HepG2 (cell line): ENCODE results near the gene DYTN. TPM values are rescaled to one million over a fixed set of nuclear protein-coding genes. Genes with fewer than 3 reads are reported as not detected.

ENCODE experiments used
- ATAC-seq: fragments of 200-7000 bp; cut with Tn5 transposase; 3 replicates; pipeline ENCODE4 v1.9.1; 2020; ENCODE audit warnings: mild to moderate bottlenecking, moderate library complexity
- BruUV-seq: library from RNA; stranded (reverse); fragments of 400-500 nt; replicated peaks from 2 replicates; lab custom pipeline; 2021; lab: Mats Ljungman, UMichigan
- CTCF ChIA-PET: fragments of 300-600 bp; formaldehyde crosslinking; extraction: SDS; loops from one replicate; lab custom pipeline; 2021; ENCODE audit warnings: low total read pairs, inconsistent platforms, low intra/inter-chr PET ratio; lab: Yijun Ruan, JAX
- POLR2A ChIA-PET: fragments of 350-600 bp; sonication (Branson Sonifier 250); formaldehyde crosslinking; loops from one replicate; lab custom pipeline; 2020; ENCODE audit warnings: antibody characterized with exemption, inconsistent platforms; lab: Yijun Ruan, JAX
- DNase-seq: peaks from one replicate; pipeline ENCODE4 v3.0.0-alpha.2; 2015; ENCODE audit warnings: low spot score
- FAIRE-seq: peaks from 3 replicates; lab custom pipeline; 2011; peaks lifted over from hg19 to GRCh38; lab: Jason Lieb, UNC
- H2AFZ ChIP-seq: one replicate; pipeline ENCODE4 v1.6.1; 2011; ENCODE audit warnings: low read length, inconsistent platforms
- H3K27ac ChIP-seq: fragments of 300-600 bp; 3 replicates; pipeline ENCODE4 v1.8.0; 2011; ENCODE audit warnings: mixed run types, mild to moderate bottlenecking, mixed read lengths, low read length, inconsistent platforms; ENCODE audit not compliant: insufficient read depth; ENCODE audit errors: extremely low read length
- H3K27me3 ChIP-seq, 2 experiments: fragments of 200-600 bp in 1 of 2; 2 replicates in 1 of 2; 3 replicates in 1 of 2; pipeline versions ENCODE4 v1.6.0 to v1.8.0; 2011; ENCODE audit warnings: low read length in 2 of 2, mild to moderate bottlenecking in 2 of 2, moderate library complexity in 2 of 2, inconsistent platforms in 1 of 2; ENCODE audit not compliant: insufficient read depth in 2 of 2, control insufficient read depth in 1 of 2
- H3K36me3 ChIP-seq, 2 experiments: fragments of 200-600 bp in 1 of 2; replicated peaks in 1 of 2; 2 replicates in 1 of 2; 3 replicates in 1 of 2; pipeline versions ENCODE4 v1.5.1 to v1.8.0; 2011; ENCODE audit warnings: low read length in 2 of 2, inconsistent platforms in 1 of 2; ENCODE audit not compliant: insufficient read depth in 2 of 2, control insufficient read depth in 1 of 2
- H3K4me1 ChIP-seq: 2 replicates; pipeline ENCODE4 v1.5.1; 2012; ENCODE audit warnings: low read length, inconsistent platforms; ENCODE audit not compliant: insufficient read depth
- H3K4me2 ChIP-seq: 2 replicates; pipeline ENCODE4 v1.6.0; 2011; ENCODE audit warnings: low read depth, low read length, inconsistent platforms
- H3K4me3 ChIP-seq, 3 experiments: fragments of 200-600 bp in 1 of 3; sonication (generic), shearing (Covaris generic) in 1 of 3; replicated peaks in 1 of 3; 2 replicates each; pipeline ENCODE4 v1.5.1; 2011 to 2016; ENCODE audit warnings: low read length in 3 of 3, inconsistent platforms in 2 of 3, low read depth in 2 of 3, mild to moderate bottlenecking in 2 of 3, control low read depth in 1 of 3, mixed read lengths in 1 of 3; ENCODE audit not compliant: insufficient read depth in 1 of 3
- H3K79me2 ChIP-seq: one replicate; pipeline ENCODE4 v1.6.1; 2011; ENCODE audit warnings: low read length, inconsistent platforms; ENCODE audit not compliant: insufficient read depth
- H3K9ac ChIP-seq: 2 replicates; pipeline ENCODE4 v1.6.0; 2011; ENCODE audit warnings: mild to moderate bottlenecking, low read depth, low read length, inconsistent platforms; ENCODE audit not compliant: insufficient read depth
- H3K9me3 ChIP-seq: 2 replicates; pipeline ENCODE4 v1.5.1; 2012; ENCODE audit warnings: mild to moderate bottlenecking, low read length
- H4K20me1 ChIP-seq: 2 replicates; pipeline ENCODE4 v1.6.0; 2011; ENCODE audit warnings: inconsistent platforms, mild to moderate bottlenecking, low read length, moderate library complexity; ENCODE audit not compliant: insufficient read depth
- HNF1A ChIP-seq, 2 experiments: sonication (generic) in 1 of 2; formaldehyde crosslinking in 1 of 2; IDR thresholded peaks; 2 replicates each; pipeline versions ENCODE4 v1.4.0 to v1.6.1; 2016 to 2020; ENCODE audit warnings: borderline replicate concordance in 1 of 2, low read depth in 1 of 2, mild to moderate bottlenecking in 1 of 2, missing genetic modification reagents in 1 of 2
- KAT7 ChIP-seq: IDR thresholded peaks from 2 replicates; pipeline ENCODE4 v1.6.1; 2018; ENCODE audit warnings: borderline replicate concordance, missing compliant biosample characterization
- MAFF ChIP-seq: IDR thresholded peaks from 2 replicates; pipeline ENCODE4 v1.6.1; 2011; ENCODE audit warnings: low read depth, low read length, improper control_type of control experiment
- MAFK ChIP-seq, 2 experiments: IDR thresholded peaks in 1 of 2; conservative IDR thresholded peaks in 1 of 2; 2 replicates each; pipeline ENCODE4 v1.6.1; 2011; ENCODE audit warnings: improper control_type of control experiment in 2 of 2, low read length in 2 of 2
- MED8 ChIP-seq: sonication (generic); formaldehyde crosslinking; IDR thresholded peaks from 2 replicates; pipeline ENCODE4 v1.8.1; 2023; ENCODE audit warnings: mild to moderate bottlenecking, missing genetic modification reagents; ENCODE audit not compliant: insufficient replicate concordance
- WGBS: methylation state at CpG from one replicate; pipeline ENCODE4 v1.1.6; 2017; ENCODE audit warnings: low lambda C conversion rate; 5-methylcytosine and 5-hydroxymethylcytosine counted together
- in situ Hi-C: cut with HindIII; loops from 2 replicates; pipeline ENCODE4 v1.10.0; 2017; ENCODE audit warnings: low pct_unique_long_range_greater_than_20kb; ENCODE audit not compliant: extremely low pct_ligation_motif_present
- intact Hi-C: fragments of 100-400 bp; cut with micrococcal nuclease; formaldehyde crosslinking; loops from one replicate; pipeline ENCODE4 v1.10.0; 2022; ENCODE audit not compliant: unreplicated experiment
- polyA plus RNA-seq, 8 experiments: library from polyadenylated mRNA; depleted of rRNA in 3 of 8; stranded (reverse) in 7 of 8; unstranded in 1 of 8; fragments of >200 nt; fragmentation: Illumina TruSeq in 4 of 8; extraction: Trizol in 4 of 8; gene quantifications; 2 replicates each; pipeline versions ENCODE4 v1.2.1 to v1.2.3, GENCODE V29; 2011 to 2016; ENCODE audit warnings: low read depth in 4 of 8, missing spikeins in 1 of 8, mixed read lengths in 1 of 8; ENCODE audit not compliant: insufficient read depth in 1 of 8
- total RNA-seq, 5 experiments: library from RNA; depleted of rRNA; stranded (reverse); fragments of >200 nt; fragmentation: Illumina TruSeq; extraction: Trizol; gene quantifications; 2 replicates each; pipeline ENCODE4 v1.2.3, GENCODE V29; 2016; ENCODE audit warnings: low read depth in 1 of 5
- TF ChIP-seq, protein P1 (sequence below): sonication (generic); formaldehyde crosslinking; IDR thresholded peaks from 2 replicates; pipeline ENCODE4 v1.8.1; 2022; ENCODE audit warnings: mild to moderate bottlenecking, missing genetic modification reagents

DYTN gene
- total and polyA plus RNA-seq, 2 of the 13 experiments (the other 11 are each of a cell fraction or from before 2014, with no cell fraction given): not detected

- FAIRE-seq: no peak
- POLR2A ChIA-PET: no interaction called here
- WGBS: 32% methylated on average over 2 of the region's 2 CpGs
- H3K36me3 ChIP-seq: no peaks in the 10 kb centered on the region
- no peaks in the 10 kb centered on the region for H3K79me2 ChIP-seq
- intact Hi-C loops: no loop called here
- H2AFZ ChIP-seq: no peak overlapping the region
- peaks cover 0 to 10% of the 10 kb centered on the region in 2 experiments; a peak in 2 of 5 replicates for H3K27me3 ChIP-seq
- no peaks in the 10 kb centered on the region for H3K4me1 ChIP-seq
- H3K27ac ChIP-seq: no peak overlapping the region
- CTCF ChIA-PET: no interaction called here
- no peak overlapping the region for H3K4me2 ChIP-seq
- no peaks in the 10 kb centered on the region for H3K9me3 ChIP-seq
- H4K20me1 ChIP-seq: no peaks in the 10 kb centered on the region
- no peak for TF ChIP-seq MED8 (CRISPR knock-in tag)
- no peak for TF ChIP-seq KAT7 (CRISPR knock-in tag)
- TF ChIP-seq MAFK (conservative IDR thresholded peaks at IDR 0.05 in 1 of 2, IDR thresholded peaks at IDR 0.05 in 1 of 2; ENCODE audit: low read length in 2 of 2): peak in 1 of 2 experiments; percentile 69; a peak in 2 of 4 replicates
- TF ChIP-seq MAFF: peak; percentile 40; the same call in 1 of the 2 replicates
- no peak for TF ChIP-seq HNF1A (IDR thresholded peaks at IDR 0.05; ENCODE audit: low read depth)
- TF ChIP-seq HNF1A (CRISPR knock-in tag; IDR thresholded peaks at IDR 0.05; ENCODE audit: borderline replicate concordance): no peak
- TF ChIP-seq, protein P1, sequence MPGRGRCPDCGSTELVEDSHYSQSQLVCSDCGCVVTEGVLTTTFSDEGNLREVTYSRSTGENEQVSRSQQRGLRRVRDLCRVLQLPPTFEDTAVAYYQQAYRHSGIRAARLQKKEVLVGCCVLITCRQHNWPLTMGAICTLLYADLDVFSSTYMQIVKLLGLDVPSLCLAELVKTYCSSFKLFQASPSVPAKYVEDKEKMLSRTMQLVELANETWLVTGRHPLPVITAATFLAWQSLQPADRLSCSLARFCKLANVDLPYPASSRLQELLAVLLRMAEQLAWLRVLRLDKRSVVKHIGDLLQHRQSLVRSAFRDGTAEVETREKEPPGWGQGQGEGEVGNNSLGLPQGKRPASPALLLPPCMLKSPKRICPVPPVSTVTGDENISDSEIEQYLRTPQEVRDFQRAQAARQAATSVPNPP (CRISPR knock-in tag): no peak
- TF ChIP-seq, all 625 proteins: peak for 2
- Histone ChIP-seq H3K4me3 (no peak overlapping the region), H3K9ac (no peak overlapping the region)
- ATAC-seq: no peak
- DNase-seq: no peak
- in situ Hi-C loops: no loop called here
- BruUV-seq: no TSS peak
Measured at GRCh38 chr2:206727287-206727686, 9.1 kb upstream of the DYTN start.
